Lower leg skin (tissue), 3 donors: ENCODE data around the gene TMEM150B.

Experiments
- POLR2A ChIP-seq, 2 donors: fragments of 450-650 bp; IDR thresholded peaks; one replicate each; pipeline ENCODE4 v1.6.1; 2016 to 2017; ENCODE audit warnings: antibody characterized with exemption in 2 of 2, mild to moderate bottlenecking in 1 of 2, moderate library complexity in 1 of 2
- TF ChIP-seq, protein P1 (sequence below), 3 donors: fragments of 450-650 bp; IDR thresholded peaks; one replicate each; pipeline ENCODE4 v1.5.1; 2016; ENCODE audit warnings: antibody characterized with exemption in 3 of 3, mild to moderate bottlenecking in 3 of 3, moderate library complexity in 2 of 3

DNA sequence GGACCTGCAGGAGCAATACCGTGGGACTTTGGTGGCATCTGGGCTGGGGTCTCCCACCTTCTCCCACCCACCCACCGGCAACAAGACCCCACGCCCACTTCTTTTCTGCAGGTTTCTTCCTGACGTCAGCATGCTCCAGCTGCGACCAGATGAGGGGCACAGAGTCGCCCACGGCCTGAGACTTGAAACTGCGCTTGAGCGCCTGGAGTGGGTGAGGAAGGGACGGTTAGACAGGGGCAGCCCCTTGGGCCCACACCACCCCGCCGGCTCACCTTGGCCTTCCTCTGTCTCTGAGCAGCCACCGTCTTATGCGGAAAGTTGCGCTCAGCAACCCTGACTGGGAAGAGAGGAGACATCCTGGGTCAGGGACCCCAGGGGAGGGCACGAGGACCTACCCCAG is 35.8 kb upstream of the TMEM150B start:
- TF ChIP-seq, protein P1, sequence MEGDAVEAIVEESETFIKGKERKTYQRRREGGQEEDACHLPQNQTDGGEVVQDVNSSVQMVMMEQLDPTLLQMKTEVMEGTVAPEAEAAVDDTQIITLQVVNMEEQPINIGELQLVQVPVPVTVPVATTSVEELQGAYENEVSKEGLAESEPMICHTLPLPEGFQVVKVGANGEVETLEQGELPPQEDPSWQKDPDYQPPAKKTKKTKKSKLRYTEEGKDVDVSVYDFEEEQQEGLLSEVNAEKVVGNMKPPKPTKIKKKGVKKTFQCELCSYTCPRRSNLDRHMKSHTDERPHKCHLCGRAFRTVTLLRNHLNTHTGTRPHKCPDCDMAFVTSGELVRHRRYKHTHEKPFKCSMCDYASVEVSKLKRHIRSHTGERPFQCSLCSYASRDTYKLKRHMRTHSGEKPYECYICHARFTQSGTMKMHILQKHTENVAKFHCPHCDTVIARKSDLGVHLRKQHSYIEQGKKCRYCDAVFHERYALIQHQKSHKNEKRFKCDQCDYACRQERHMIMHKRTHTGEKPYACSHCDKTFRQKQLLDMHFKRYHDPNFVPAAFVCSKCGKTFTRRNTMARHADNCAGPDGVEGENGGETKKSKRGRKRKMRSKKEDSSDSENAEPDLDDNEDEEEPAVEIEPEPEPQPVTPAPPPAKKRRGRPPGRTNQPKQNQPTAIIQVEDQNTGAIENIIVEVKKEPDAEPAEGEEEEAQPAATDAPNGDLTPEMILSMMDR (IDR thresholded peaks at IDR 0.05): no peak
- TF ChIP-seq POLR2A (IDR thresholded peaks at IDR 0.05): no peak
